K562 (cell line): ENCODE data around the gene DYNC1H1. TPM values are rescaled to one million over a fixed set of nuclear protein-coding genes. Genes with fewer than 3 reads are reported as not detected.

ENCODE experiments used
- ATAC-seq: fragments of 200-7000 bp; cut with Tn5 transposase; 3 replicates; pipeline ENCODE4 v1.9.1; 2020; ENCODE audit warnings: moderate library complexity
- BruUV-seq: library from RNA; stranded (reverse); fragments of 400-500 nt; replicated peaks from 2 replicates; lab custom pipeline; 2021; lab: Mats Ljungman, UMichigan
- CTCF ChIA-PET: fragments of 300-600 bp; formaldehyde crosslinking; extraction: SDS; loops from one replicate; lab custom pipeline; 2021; ENCODE audit warnings: low intra/inter-chr PET ratio; lab: Yijun Ruan, JAX
- POLR2A ChIA-PET: fragments of 300-600, 350-650 bp; sonication (Branson Sonifier 250); formaldehyde crosslinking; extraction: SDS; loops from one replicate; lab custom pipeline; 2021; ENCODE audit warnings: antibody characterized with exemption, inconsistent platforms; lab: Yijun Ruan, JAX
- DNase-seq, 4 experiments: peaks; one replicate each; pipeline versions ENCODE4 v3.0.0 to v3.0.0-alpha.2; 2011 to 2018; ENCODE audit warnings: low spot score in 3 of 4, mixed read lengths in 3 of 4; ENCODE audit errors: extremely low read depth in 1 of 4
- FAIRE-seq: peaks from 2 replicates; lab custom pipeline; 2011; peaks lifted over from hg19 to GRCh38; lab: Jason Lieb, UNC
- H2AFZ ChIP-seq: 2 replicates; pipeline ENCODE4 v1.6.0; 2011; ENCODE audit warnings: low read depth, low read length, control low read depth, inconsistent platforms
- H3K27ac ChIP-seq: fragments of 200-600 bp; 3 replicates; pipeline ENCODE4 v1.8.0; 2011; ENCODE audit warnings: low read depth, mild to moderate bottlenecking, control low read depth, inconsistent platforms, low read length, moderate library complexity, mixed read lengths; ENCODE audit errors: extremely low read depth
- H3K27me3 ChIP-seq, 2 experiments: fragments of 300-600 bp in 1 of 2; 2 replicates in 1 of 2; 3 replicates in 1 of 2; pipeline versions ENCODE4 v1.6.0 to v1.8.0; 2011; ENCODE audit warnings: inconsistent platforms in 2 of 2, low read length in 2 of 2, mild to moderate bottlenecking in 1 of 2, mixed read lengths in 1 of 2, moderate library complexity in 1 of 2; ENCODE audit not compliant: control insufficient read depth in 2 of 2, insufficient read depth in 2 of 2
- H3K36me3 ChIP-seq: fragments of 300-600 bp; 3 replicates; pipeline ENCODE4 v1.8.0; 2011; ENCODE audit warnings: mild to moderate bottlenecking, low read length, inconsistent platforms; ENCODE audit not compliant: control insufficient read depth, insufficient read depth
- H3K4me1 ChIP-seq, 2 experiments: fragments of 200-600 bp in 1 of 2; replicated peaks in 1 of 2; 2 replicates in 1 of 2; 3 replicates in 1 of 2; pipeline versions ENCODE4 v1.5.1 to v1.8.0; 2011; ENCODE audit warnings: inconsistent platforms in 2 of 2, low read length in 2 of 2, mild to moderate bottlenecking in 1 of 2, mixed read lengths in 1 of 2, moderate library complexity in 1 of 2; ENCODE audit not compliant: control insufficient read depth in 2 of 2, insufficient read depth in 2 of 2
- H3K4me2 ChIP-seq: 2 replicates; pipeline ENCODE4 v1.6.1; 2011; ENCODE audit warnings: low read length, control low read depth, inconsistent platforms, mixed read lengths; ENCODE audit not compliant: insufficient read depth
- H3K4me3 ChIP-seq: fragments of 200-600 bp; sonication (generic), shearing (Covaris generic); 2 replicates; pipeline ENCODE4 v1.5.1; 2016; ENCODE audit warnings: control low read depth, inconsistent platforms
- H3K79me2 ChIP-seq: fragments of 200-600 bp; 3 replicates; pipeline ENCODE4 v1.8.0; 2011; ENCODE audit warnings: low read length, inconsistent platforms; ENCODE audit not compliant: control insufficient read depth, insufficient read depth
- H3K9ac ChIP-seq, 2 experiments: 2 replicates each; pipeline versions ENCODE4 v1.6.0 to v1.6.1; 2011; ENCODE audit warnings: low read depth in 2 of 2, low read length in 2 of 2, control low read depth in 1 of 2, inconsistent platforms in 1 of 2, mild to moderate bottlenecking in 1 of 2, mixed read lengths in 1 of 2; ENCODE audit not compliant: insufficient read depth in 1 of 2
- H3K9me1 ChIP-seq: one replicate; pipeline ENCODE4 v1.6.0; 2011; ENCODE audit warnings: inconsistent platforms, mild to moderate bottlenecking, low read length, moderate library complexity; ENCODE audit not compliant: control insufficient read depth, insufficient read depth
- H3K9me3 ChIP-seq: replicated peaks from 2 replicates; pipeline ENCODE4 v1.5.1; 2011; ENCODE audit warnings: low read depth, low read length, inconsistent platforms; ENCODE audit not compliant: control insufficient read depth, insufficient read depth
- H4K20me1 ChIP-seq: replicated peaks from 2 replicates; pipeline ENCODE4 v1.6.1; 2011; ENCODE audit warnings: low read length, inconsistent platforms, mixed read lengths; ENCODE audit not compliant: control insufficient read depth, insufficient read depth
- FOXJ3 ChIP-seq: sonication (generic); formaldehyde crosslinking; IDR thresholded peaks from 2 replicates; pipeline ENCODE4 v1.4.0; 2020; ENCODE audit warnings: mild to moderate bottlenecking, missing genetic modification reagents
- HDAC6 ChIP-seq: IDR thresholded peaks from 2 replicates; pipeline ENCODE4 v1.6.1; 2012; ENCODE audit warnings: low read depth, mild to moderate bottlenecking, control low read depth, inconsistent platforms, low read length, moderate library complexity
- HEY1 ChIP-seq: fragments of 250-450 bp; sonication (Bioruptor Pico); IDR thresholded peaks from 2 replicates; pipeline ENCODE4 v1.5.0; 2020; ENCODE audit warnings: mild to moderate bottlenecking, moderate library complexity, borderline replicate concordance
- HOXB6 ChIP-seq: fragments of 250-450 bp; sonication (Bioruptor Pico); IDR thresholded peaks from 2 replicates; pipeline ENCODE4 v1.5.1; 2022; ENCODE audit warnings: mild to moderate bottlenecking, borderline replicate concordance
- MCM5 ChIP-seq: fragments of 450-650 bp; IDR thresholded peaks from 2 replicates; pipeline ENCODE4 v1.6.1; 2016; ENCODE audit warnings: low read depth
- NUFIP1 ChIP-seq: fragments of 450-650 bp; IDR thresholded peaks from 2 replicates; pipeline ENCODE4 v1.6.1; 2018; ENCODE audit not compliant: partially characterized antibody
- PTRF ChIP-seq: fragments of 450-650 bp; IDR thresholded peaks from 2 replicates; pipeline ENCODE4 v1.6.1; 2016; ENCODE audit warnings: mild to moderate bottlenecking, missing genetic modification characterization, missing compliant biosample characterization
- SPI1 ChIP-seq: IDR thresholded peaks from 2 replicates; pipeline ENCODE4 v1.6.1; 2011; ENCODE audit warnings: low read depth, low read length, control low read depth, borderline replicate concordance
- STAT6 ChIP-seq: sonication (generic); formaldehyde crosslinking; IDR thresholded peaks from 2 replicates; pipeline ENCODE4 v1.8.1; 2023; ENCODE audit warnings: mild to moderate bottlenecking, missing genetic modification reagents
- TEAD2 ChIP-seq: fragments of 450-650 bp; IDR thresholded peaks from 2 replicates; pipeline ENCODE4 v1.6.1; 2016; ENCODE audit warnings: missing genetic modification characterization, control low read depth, missing compliant biosample characterization
- ZFPM2 ChIP-seq: fragments of 250-450 bp; sonication (Bioruptor Pico); IDR thresholded peaks from 2 replicates; pipeline ENCODE4 v1.5.1; 2022; ENCODE audit warnings: mild to moderate bottlenecking
- ZSCAN32 ChIP-seq: fragments of 450-650 bp; formaldehyde crosslinking; IDR thresholded peaks from 2 replicates; pipeline ENCODE4 v1.4.0; 2020; ENCODE audit warnings: mild to moderate bottlenecking, moderate library complexity
- WGBS: fragments of 100-300 bp; shearing (Covaris generic); methylation state at CpG from one replicate; pipeline ENCODE4 v1.1.6; 2016; ENCODE audit warnings: low coverage, mixed read lengths; ENCODE audit not compliant: insufficient coverage; ENCODE audit errors: missing lambda C conversion rate; 5-methylcytosine and 5-hydroxymethylcytosine counted together
- in situ Hi-C: fragments of 300-500 bp; cut with MboI; formaldehyde crosslinking; loops from 4 replicates; pipeline ENCODE4 v1.15.0; 2018; ENCODE audit warnings: inconsistent platforms, mixed read lengths
- intact Hi-C: fragments of 100-400 bp; cut with micrococcal nuclease; formaldehyde crosslinking; loops from 2 replicates; pipeline ENCODE4 v1.14.2; 2022
- polyA plus RNA-seq, 8 experiments: library from polyadenylated mRNA; depleted of rRNA in 4 of 8; stranded (reverse) in 5 of 8; unstranded in 3 of 8; fragments of >200 nt; fragmentation: Nextera tagmentation in 2 of 8; fragmentation: Illumina TruSeq in 1 of 8; extraction: Ambion mirVana in 2 of 8; extraction: Trizol in 1 of 8; gene quantifications; 2 replicates each; pipeline versions ENCODE4 v1.2.1 to v1.2.3, GENCODE V29; 2011 to 2014; ENCODE audit warnings: inconsistent platforms in 1 of 8, missing spikeins in 1 of 8
- total RNA-seq, 7 experiments: library from RNA; depleted of rRNA in 6 of 7; stranded (reverse); fragments of >200 nt in 6 of 7; fragmentation: Illumina TruSeq in 2 of 7; extraction: Trizol in 2 of 7; gene quantifications; 2 replicates each; pipeline versions ENCODE4 v1.2.1 to v1.2.3, GENCODE V29; 2011 to 2021; ENCODE audit warnings: low replicate concordance in 1 of 7

The DYNC1H1 gene
- total and polyA plus RNA-seq, 9 of the 15 experiments (the other 6 are each of a cell fraction or from before 2014, with no cell fraction given), result 31.9 to 335 (median 115) TPM

- Histone ChIP-seq H3K9me3 (no peaks in the 10 kb centered on the region), H3K9me1 (no peaks in the 10 kb centered on the region), H3K9ac (no peak overlapping the region), H4K20me1 (0 out of 2 replicates have a peak, but pooled peaks cover 4% of the 10 kb centered on the region)
- no peak for DNase-seq
- no TSS peak for BruUV-seq
- WGBS, result 82% methylated on average over 5 of the region's 5 CpGs
- in situ Hi-C loops, result no loop called here
- TF ChIP-seq NUFIP1 (no peak), SPI1 (no peak), ZSCAN32 (no peak), HEY1 (no peak), HDAC6 (no peak), TEAD2 (tag) (no peak)
- TF ChIP-seq, all 486 proteins: peak for 0
- H3K4me3 ChIP-seq, result no peak overlapping the region
- H3K27me3 ChIP-seq, result no peaks in the 10 kb centered on the region
- ChIA-PET CTCF (no interaction called here), POLR2A (interaction anchor here (0.8 to 2.2 kb wide), 4 partner anchors 10 to 20 kb away, joined by 3 to 10 read pairs (median 6); no protein-coding TSS in a partner anchor)
- H3K27ac ChIP-seq, result no peak overlapping the region
- ATAC-seq (no peak), FAIRE-seq (no peak)
- H2AFZ ChIP-seq, result no peak overlapping the region
- H3K36me3 ChIP-seq, result peaks cover 84% of the 10 kb centered on the region
- H3K4me2 ChIP-seq, result no peak overlapping the region
- no peaks in the 10 kb centered on the region for H3K79me2 ChIP-seq
- intact Hi-C loops, result no loop called here
- no peaks in the 10 kb centered on the region for H3K4me1 ChIP-seq
These were observed 27.0 kb downstream of the DYNC1H1 start for GRCh38 chr14:101991352-101991751.

DNA sequence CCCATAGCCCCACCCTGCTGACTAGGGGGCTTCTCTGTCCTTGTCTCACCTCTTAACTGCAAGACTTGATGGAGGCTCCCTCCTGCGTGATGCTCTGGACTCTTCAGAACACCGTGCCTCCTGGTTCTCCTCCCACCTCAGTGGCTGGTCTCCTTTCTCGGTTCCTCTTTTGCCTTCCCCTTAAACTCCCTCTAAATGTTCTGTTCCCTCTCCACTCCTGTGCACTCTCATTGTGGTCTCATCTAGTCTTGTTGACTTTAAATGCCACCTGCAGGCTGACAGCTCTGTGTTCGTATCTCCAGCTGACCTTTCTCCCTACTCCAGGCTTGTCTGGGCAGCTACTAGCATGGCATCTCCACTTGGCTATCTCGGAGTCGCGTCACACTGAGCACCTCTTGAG lies 28.3 kb downstream of the DYNC1H1 start:
- 93% methylated on average over 5 of the region's 7 CpGs for WGBS
- H3K4me1 ChIP-seq, result no peaks in the 10 kb centered on the region
- no peak overlapping the region for H3K9ac ChIP-seq
- ATAC-seq (no peak), FAIRE-seq (no peak), DNase-seq (no peak)
- H3K4me2 ChIP-seq, result no peak overlapping the region
- H3K27me3 ChIP-seq, result no peaks in the 10 kb centered on the region
- no peaks in the 10 kb centered on the region for H3K79me2 ChIP-seq
- no peak overlapping the region for H3K27ac ChIP-seq
- in situ Hi-C loops, result no loop called here
- no peak overlapping the region for H3K4me3 ChIP-seq
- no peaks in the 10 kb centered on the region for H3K9me3 ChIP-seq
- no TSS peak for BruUV-seq
- H4K20me1 ChIP-seq, result 0 out of 2 replicates have a peak, but pooled peaks cover 4% of the 10 kb centered on the region
- no peak overlapping the region for H2AFZ ChIP-seq
- H3K36me3 ChIP-seq, result peaks cover 84% of the 10 kb centered on the region
- POLR2A ChIA-PET, result interaction anchor here (0.9 to 2.2 kb wide), 4 partner anchors 9 to 21 kb away, joined by 4 to 10 read pairs (median 6); no protein-coding TSS in a partner anchor
- H3K9me1 ChIP-seq, result no peaks in the 10 kb centered on the region
- CTCF ChIA-PET, result no interaction called here
- intact Hi-C loops, result no loop called here
- no peak for TF ChIP-seq MCM5
- TF ChIP-seq HOXB6, result no peak
- TF ChIP-seq FOXJ3 (CRISPR knock-in tag), result no peak
- no peak for TF ChIP-seq STAT6 (CRISPR knock-in tag)
- TF ChIP-seq PTRF (tag), result no peak
- no peak for TF ChIP-seq ZFPM2 (CRISPR knock-in tag)
